Uterus (tissue), 4 donors: ENCODE results near the gene GCC2. TPM values are rescaled to one million over a fixed set of nuclear protein-coding genes. Genes with fewer than 3 reads are reported as not detected.
"Not testable (repeated sequence)": the region's sequence is repeated elsewhere in the genome, so short reads cannot be mapped to it uniquely, and the experiment has no call there.

Source experiments
- DNase-seq, 2 donors: peaks; one replicate each; pipeline ENCODE4 v3.0.0-alpha.2; 2019 to 2020
- H3K27ac ChIP-seq, 2 donors: fragments of 200-600 bp; sonication (generic); 1 replicate in 1 of 2; 2 replicates in 1 of 2; pipeline ENCODE4 v1.5.1; 2016 to 2018
- H3K27me3 ChIP-seq, 2 donors: fragments of 200-600 bp; sonication (generic); one replicate each; pipeline ENCODE4 v1.5.1; 2018 to 2019; ENCODE audit warnings: control low read depth in 1 of 2
- H3K36me3 ChIP-seq, 2 donors: fragments of 200-600 bp; sonication (generic); one replicate each; pipeline ENCODE4 v1.5.1; 2019; ENCODE audit warnings: control low read depth in 1 of 2
- H3K4me1 ChIP-seq, 2 donors: fragments of 200-600 bp; sonication (generic); one replicate each; pipeline ENCODE4 v1.5.1; 2018 to 2019; ENCODE audit warnings: control low read depth in 1 of 2
- H3K4me3 ChIP-seq, 2 donors: fragments of 200-600 bp; sonication (generic); 1 replicate in 1 of 2; 2 replicates in 1 of 2; pipeline ENCODE4 v1.5.1; 2018 to 2019; ENCODE audit warnings: mild to moderate bottlenecking in 1 of 2
- H3K9me3 ChIP-seq, 2 donors: fragments of 200-600 bp; sonication (generic); one replicate each; pipeline ENCODE4 v1.5.1; 2019; ENCODE audit warnings: control low read depth in 1 of 2
- POLR2A ChIP-seq, 2 donors: fragments of 450-650 bp; IDR thresholded peaks; one replicate each; pipeline ENCODE4 v1.6.1; 2016; ENCODE audit warnings: antibody characterized with exemption in 2 of 2, mild to moderate bottlenecking in 1 of 2, moderate library complexity in 1 of 2
- intact Hi-C: fragments of 100-400 bp; cut with DNase I; formaldehyde crosslinking; loops from one replicate; pipeline ENCODE4 v1.15.1; 2023; ENCODE audit warnings: low total_unique reads
- total RNA-seq, 4 donors: library from RNA; depleted of rRNA in 3 of 4; stranded (reverse); fragments of >200 nt in 3 of 4; gene quantifications; one replicate each; pipeline versions ENCODE4 v1.1.0 to v1.2.4, GENCODE V29; 2014 to 2023
- TF ChIP-seq, protein P1 (sequence below), 4 experiments: fragments of 200-600 bp in 2 of 4; fragments of 450-650 bp in 2 of 4; sonication (generic) in 2 of 4; IDR thresholded peaks; one replicate each; pipeline ENCODE4 v1.5.1; 2016 to 2019; ENCODE audit warnings: antibody characterized with exemption in 4 of 4, mild to moderate bottlenecking in 2 of 4, moderate library complexity in 1 of 4
- donor health status: DM: yes; HTN: yes; CAD: no.

GCC2 gene
- total RNA-seq, 4 donors from 2014 or later = 30.3 to 79.4 (median 57.7) TPM

- TF ChIP-seq, protein P1, sequence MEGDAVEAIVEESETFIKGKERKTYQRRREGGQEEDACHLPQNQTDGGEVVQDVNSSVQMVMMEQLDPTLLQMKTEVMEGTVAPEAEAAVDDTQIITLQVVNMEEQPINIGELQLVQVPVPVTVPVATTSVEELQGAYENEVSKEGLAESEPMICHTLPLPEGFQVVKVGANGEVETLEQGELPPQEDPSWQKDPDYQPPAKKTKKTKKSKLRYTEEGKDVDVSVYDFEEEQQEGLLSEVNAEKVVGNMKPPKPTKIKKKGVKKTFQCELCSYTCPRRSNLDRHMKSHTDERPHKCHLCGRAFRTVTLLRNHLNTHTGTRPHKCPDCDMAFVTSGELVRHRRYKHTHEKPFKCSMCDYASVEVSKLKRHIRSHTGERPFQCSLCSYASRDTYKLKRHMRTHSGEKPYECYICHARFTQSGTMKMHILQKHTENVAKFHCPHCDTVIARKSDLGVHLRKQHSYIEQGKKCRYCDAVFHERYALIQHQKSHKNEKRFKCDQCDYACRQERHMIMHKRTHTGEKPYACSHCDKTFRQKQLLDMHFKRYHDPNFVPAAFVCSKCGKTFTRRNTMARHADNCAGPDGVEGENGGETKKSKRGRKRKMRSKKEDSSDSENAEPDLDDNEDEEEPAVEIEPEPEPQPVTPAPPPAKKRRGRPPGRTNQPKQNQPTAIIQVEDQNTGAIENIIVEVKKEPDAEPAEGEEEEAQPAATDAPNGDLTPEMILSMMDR (IDR thresholded peaks at IDR 0.05) = no peak
- no peak for TF ChIP-seq POLR2A (IDR thresholded peaks at IDR 0.05)
- DNase-seq = no peak
- no peaks in the 10 kb centered on the region for H3K36me3 ChIP-seq
- H3K4me1 ChIP-seq = no peaks in the 10 kb centered on the region
- H3K4me3 ChIP-seq = no peak overlapping the region
- no peaks in the 10 kb centered on the region for H3K27me3 ChIP-seq
- H3K27ac ChIP-seq = no peak overlapping the region
- H3K9me3 ChIP-seq = no peaks in the 10 kb centered on the region
- intact Hi-C loops = no loop called here
These were observed 20.6 kb upstream of the GCC2 start for GRCh38 chr2:108428286-108429009.

DNA sequence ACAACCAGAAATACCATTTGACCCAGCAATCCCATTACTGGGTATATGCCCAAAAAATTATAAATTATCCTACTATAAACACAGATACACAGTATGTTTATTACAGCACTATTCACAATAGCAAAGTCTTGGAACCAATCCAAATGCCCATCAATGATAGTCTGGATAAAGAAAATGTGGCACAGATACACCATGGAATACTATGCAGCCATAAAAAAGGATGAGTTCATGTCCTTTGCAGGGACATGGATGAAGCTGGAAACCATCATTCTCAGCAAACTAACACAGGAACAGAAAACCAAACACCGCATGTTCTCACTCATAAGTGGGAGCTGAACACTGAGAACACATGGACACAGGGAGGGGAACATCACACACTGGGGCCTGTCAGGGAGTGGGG is 13.4 kb upstream of the GCC2 start:
- H3K4me1 ChIP-seq, H3K4me3 ChIP-seq, H3K9me3 ChIP-seq, DNase-seq, H3K27me3 ChIP-seq, H3K27ac ChIP-seq, H3K36me3 ChIP-seq, intact Hi-C loops: not testable (repeated sequence)

DNA sequence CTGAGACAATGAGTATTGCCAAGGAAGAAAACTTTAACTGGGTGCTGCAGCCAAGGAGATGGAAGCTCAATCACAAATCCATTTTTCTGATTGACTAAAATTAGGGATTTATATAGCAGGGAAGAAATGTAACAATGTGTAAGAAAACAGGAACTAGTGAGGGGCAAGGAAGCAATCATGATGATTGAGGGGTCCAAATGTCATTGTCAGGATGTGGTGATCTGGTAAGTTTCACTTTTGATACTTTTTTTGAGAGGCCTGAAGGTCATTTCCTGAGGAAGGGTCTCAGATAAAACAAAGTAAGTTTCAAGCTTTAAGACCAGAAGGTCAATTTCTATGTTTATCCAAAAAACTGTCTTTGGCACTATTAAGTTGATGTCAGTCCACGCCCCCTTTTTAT is 12.0 kb upstream of the GCC2 start:
- intact Hi-C loops = no loop called here
- no peak for DNase-seq
- TF ChIP-seq POLR2A (IDR thresholded peaks at IDR 0.05) = no peak
- TF ChIP-seq, protein P1 (IDR thresholded peaks at IDR 0.05) = no peak
- H3K4me1 ChIP-seq = no peaks in the 10 kb centered on the region
- no peak overlapping the region for H3K27ac ChIP-seq
- H3K27me3 ChIP-seq = no peaks in the 10 kb centered on the region
- no peaks in the 10 kb centered on the region for H3K9me3 ChIP-seq
- no peak overlapping the region for H3K4me3 ChIP-seq
- H3K36me3 ChIP-seq = no peaks in the 10 kb centered on the region

GRCh38 chr2:108441712-108442111 is 7.3 kb upstream of the GCC2 start:
- no peak overlapping the region for H3K4me3 ChIP-seq
- intact Hi-C loops = no loop called here
- H3K9me3 ChIP-seq = no peaks in the 10 kb centered on the region
- no peak for TF ChIP-seq POLR2A (IDR thresholded peaks at IDR 0.05)
- TF ChIP-seq, protein P1 (IDR thresholded peaks at IDR 0.05) = no peak
- no peaks in the 10 kb centered on the region for H3K36me3 ChIP-seq
- H3K27me3 ChIP-seq = no peaks in the 10 kb centered on the region
- no peak for DNase-seq
- no peak overlapping the region for H3K27ac ChIP-seq
- H3K4me1 ChIP-seq = no peaks in the 10 kb centered on the region

DNA sequence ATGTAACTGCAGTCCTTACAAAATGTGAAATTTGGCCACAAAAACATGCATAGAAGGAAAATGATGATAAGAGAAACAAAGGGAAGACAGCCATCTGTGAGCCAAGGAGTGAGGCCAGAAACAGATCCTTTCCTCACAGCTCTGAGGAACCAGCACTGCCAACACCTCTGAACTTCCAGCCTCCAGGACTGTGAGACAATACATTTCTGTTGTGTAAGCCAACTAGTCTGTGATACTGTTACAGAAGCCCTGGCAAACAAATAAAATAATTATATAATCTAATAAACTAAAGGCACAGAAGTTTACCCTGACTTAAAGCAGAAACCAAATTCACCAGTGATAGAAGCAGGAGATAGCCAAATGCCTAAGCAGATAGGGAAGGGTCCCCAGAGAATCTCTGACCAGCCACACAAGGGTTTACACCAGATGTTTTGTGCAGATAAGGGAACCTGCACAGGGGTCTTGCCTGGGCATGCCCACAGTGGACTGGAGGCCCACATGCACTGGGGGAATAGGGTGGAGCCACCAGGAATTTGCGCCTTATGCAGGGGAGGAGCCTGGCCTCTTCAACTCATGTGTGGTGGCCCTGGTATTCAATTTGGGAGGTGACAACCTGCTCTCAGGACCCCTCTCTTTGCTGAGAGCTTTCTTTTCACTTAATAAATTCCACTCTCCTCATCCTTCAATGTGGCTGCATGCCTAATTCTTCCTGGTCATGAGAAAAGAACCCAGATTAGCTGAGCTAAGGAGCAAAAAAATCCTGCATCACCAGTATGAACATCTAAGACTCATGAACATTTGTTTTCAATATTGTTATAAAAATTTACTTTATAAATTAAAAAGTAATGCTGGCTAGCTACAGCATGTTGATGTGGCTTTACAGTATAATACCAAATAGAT is 3.8 kb upstream of the GCC2 start:
- intact Hi-C loops = no loop called here
- no peaks in the 10 kb centered on the region for H3K27me3 ChIP-seq
- DNase-seq = no peak
- TF ChIP-seq, protein P1 (IDR thresholded peaks at IDR 0.05) = no peak
- TF ChIP-seq POLR2A (IDR thresholded peaks at IDR 0.05) = no peak
- H3K27ac ChIP-seq = no peak overlapping the region
- peaks cover 0 to 4% of the 10 kb centered on the region in 2 donors for H3K4me1 ChIP-seq
- no peak overlapping the region for H3K4me3 ChIP-seq
- H3K9me3 ChIP-seq = no peaks in the 10 kb centered on the region
- no peaks in the 10 kb centered on the region for H3K36me3 ChIP-seq
